IMR-90 (cell line): ENCODE measurements around the gene ANTXR1. TPM values are rescaled to one million over a fixed set of nuclear protein-coding genes. Genes with fewer than 3 reads are reported as not detected.

Experiments
- ATAC-seq: fragments of 200-7000 bp; cut with Tn5 transposase; 2 replicates; pipeline ENCODE4 v1.9.1; 2020; ENCODE audit warnings: low read depth, mild to moderate bottlenecking, moderate library complexity
- BruUV-seq: library from RNA; stranded (reverse); fragments of 400-500 nt; replicated peaks from 2 replicates; lab custom pipeline; 2021; lab: Mats Ljungman, UMichigan
- CTCF ChIA-PET: fragments of 300-600 bp; formaldehyde crosslinking; extraction: SDS; loops from one replicate; lab custom pipeline; 2021; ENCODE audit warnings: antibody characterized with exemption; lab: Yijun Ruan, JAX
- POLR2A ChIA-PET: fragments of 300-600 bp; sonication (Branson Sonifier 250); formaldehyde crosslinking; loops from one replicate; lab custom pipeline; 2022; ENCODE audit warnings: antibody characterized with exemption; ENCODE audit not compliant: unreplicated experiment; lab: Charles Lee
- DNase-seq: peaks from one replicate; pipeline ENCODE4 v3.0.0; 2013
- H2AFZ ChIP-seq: replicated peaks from 2 replicates; pipeline ENCODE3; 2013; ENCODE audit warnings: low read length, mild to moderate bottlenecking; ENCODE audit not compliant: poor library complexity
- H2AK5ac ChIP-seq: 2 replicates; pipeline ENCODE4 v1.6.1; 2013; ENCODE audit warnings: low read depth, low read length, inconsistent platforms
- H2AK9ac ChIP-seq: replicated peaks from 2 replicates; pipeline ENCODE3; 2013; ENCODE audit warnings: mild to moderate bottlenecking, low read depth, low read length, moderate library complexity; ENCODE audit not compliant: poor library complexity
- H2BK120ac ChIP-seq: 2 replicates; pipeline ENCODE4 v1.6.1; 2013; ENCODE audit warnings: low read depth, low read length, inconsistent platforms
- H2BK15ac ChIP-seq: 3 replicates; pipeline ENCODE4 v1.6.1; 2013; ENCODE audit warnings: low read depth, low read length, inconsistent platforms
- H2BK20ac ChIP-seq: 2 replicates; pipeline ENCODE4 v1.6.1; 2013; ENCODE audit warnings: low read depth, mild to moderate bottlenecking, inconsistent platforms, low read length, moderate library complexity
- H2BK5ac ChIP-seq: 2 replicates; pipeline ENCODE4 v1.6.1; 2013; ENCODE audit warnings: mild to moderate bottlenecking, low read depth, low read length, inconsistent platforms; ENCODE audit not compliant: poor library complexity, severe bottlenecking
- H3K14ac ChIP-seq: replicated peaks from 2 replicates; pipeline ENCODE4 v1.6.1; 2013; ENCODE audit warnings: low read depth, low read length, inconsistent platforms
- H3K18ac ChIP-seq: 2 replicates; pipeline ENCODE4 v1.6.1; 2013; ENCODE audit warnings: low read depth, low read length, control low read depth
- H3K23ac ChIP-seq: 2 replicates; pipeline ENCODE4 v1.6.1; 2013; ENCODE audit warnings: low read depth, low read length, inconsistent platforms
- H3K27ac ChIP-seq: 2 replicates; pipeline ENCODE4 v1.5.1; 2013; ENCODE audit warnings: mild to moderate bottlenecking, control low read depth, low read length; ENCODE audit not compliant: insufficient read depth
- H3K27me3 ChIP-seq: 2 replicates; pipeline ENCODE4 v1.6.1; 2013; ENCODE audit warnings: low read length; ENCODE audit not compliant: control insufficient read depth, insufficient read depth
- H3K36me3 ChIP-seq: 2 replicates; pipeline ENCODE4 v1.6.1; 2013; ENCODE audit warnings: low read length, mixed read lengths; ENCODE audit not compliant: control insufficient read depth, insufficient read depth
- H3K4ac ChIP-seq: 2 replicates; pipeline ENCODE4 v1.6.1; 2013; ENCODE audit warnings: low read depth, low read length, inconsistent platforms
- H3K4me1 ChIP-seq: 2 replicates; pipeline ENCODE4 v1.6.1; 2013; ENCODE audit warnings: low read length, mixed read lengths; ENCODE audit not compliant: control insufficient read depth, insufficient read depth
- H3K4me2 ChIP-seq: 2 replicates; pipeline ENCODE4 v1.6.1; 2013; ENCODE audit warnings: low read depth, mild to moderate bottlenecking, control low read depth, low read length, moderate library complexity
- H3K4me3 ChIP-seq: 2 replicates; pipeline ENCODE4 v1.5.1; 2013; ENCODE audit warnings: low read depth, mild to moderate bottlenecking, control low read depth, low read length, moderate library complexity; ENCODE audit not compliant: insufficient read depth
- H3K56ac ChIP-seq: 2 replicates; pipeline ENCODE4 v1.6.1; 2013; ENCODE audit warnings: low read length, inconsistent platforms; ENCODE audit not compliant: insufficient read depth; ENCODE audit errors: extremely low read depth
- H3K79me1 ChIP-seq, 2 experiments: 2 replicates each; pipeline ENCODE4 v1.6.1; 2013; ENCODE audit warnings: low read length in 2 of 2, inconsistent platforms in 1 of 2, low read depth in 1 of 2
- H3K9ac ChIP-seq: 2 replicates; pipeline ENCODE4 v1.6.1; 2013; ENCODE audit warnings: low read depth, low read length, control low read depth
- H3K9me1 ChIP-seq: 2 replicates; pipeline ENCODE4 v1.6.1; 2013; ENCODE audit warnings: low read length, inconsistent platforms; ENCODE audit not compliant: insufficient read depth
- H3K9me3 ChIP-seq: 2 replicates; pipeline ENCODE4 v1.6.1; 2013; ENCODE audit warnings: low read length; ENCODE audit not compliant: control insufficient read depth, insufficient read depth
- H4K20me1 ChIP-seq: 2 replicates; pipeline ENCODE4 v1.6.1; 2013; ENCODE audit warnings: low read length, inconsistent platforms; ENCODE audit not compliant: insufficient read depth
- H4K5ac ChIP-seq: 2 replicates; pipeline ENCODE4 v1.6.1; 2013; ENCODE audit warnings: mild to moderate bottlenecking, low read depth, low read length, control low read depth
- H4K8ac ChIP-seq, 2 experiments: 2 replicates each; pipeline ENCODE4 v1.6.1; 2013; ENCODE audit warnings: low read depth in 2 of 2, low read length in 2 of 2, control low read depth in 1 of 2, inconsistent platforms in 1 of 2
- H4K91ac ChIP-seq: 2 replicates; pipeline ENCODE4 v1.6.1; 2013; ENCODE audit warnings: low read depth, low read length, inconsistent platforms; ENCODE audit not compliant: insufficient read depth
- MAFK ChIP-seq: IDR thresholded peaks from 2 replicates; pipeline ENCODE4 v1.6.1; 2012; ENCODE audit warnings: low read depth, low read length, improper control_type of control experiment
- NFE2L2 ChIP-seq: fragments of 150-350 bp; IDR thresholded peaks from 2 replicates; pipeline ENCODE4 v1.6.1; 2016; ENCODE audit warnings: low read depth, mild to moderate bottlenecking, low read length
- WGBS, 2 experiments: methylation state at CpG; one replicate each; pipeline versions ENCODE4 v1.1.5 to v1.1.7; 2013; ENCODE audit warnings: missing lambda C conversion rate in 2 of 2; ENCODE audit not compliant: insufficient read length in 1 of 2; ENCODE audit errors: extremely low coverage in 2 of 2; 5-methylcytosine and 5-hydroxymethylcytosine counted together
- dilution Hi-C: fragments of 300-500 bp; cut with HindIII; formaldehyde crosslinking; loops from one replicate; pipeline ENCODE4 v1.14.3; 2018; ENCODE audit warnings: low sequenced_read_pairs; ENCODE audit not compliant: unreplicated experiment
- in situ Hi-C: fragments of 300-500 bp; cut with MboI; formaldehyde crosslinking; loops from 3 replicates; pipeline ENCODE4 v1.14.3; 2019; ENCODE audit warnings: low sequenced_read_pairs, inconsistent platforms, mixed read lengths
- intact Hi-C: fragments of 100-400 bp; cut with micrococcal nuclease; formaldehyde crosslinking; loops from 2 replicates; pipeline ENCODE4 v1.10.0; 2022
- polyA plus RNA-seq, 3 experiments: library from polyadenylated mRNA; depleted of rRNA; stranded (reverse); fragments of >200 nt; gene quantifications; 2 replicates each; pipeline ENCODE4 v1.2.3, GENCODE V29; 2012; ENCODE audit warnings: low replicate concordance in 1 of 3
- total RNA-seq: library from RNA; depleted of rRNA; stranded (reverse); fragments of >200 nt; gene quantifications from 2 replicates; pipeline ENCODE4 v1.2.3, GENCODE V29; 2012
- TF ChIP-seq, protein P1 (sequence below): fragments of 150-350 bp; IDR thresholded peaks from 2 replicates; pipeline ENCODE4 v1.6.1; 2016; ENCODE audit warnings: low read depth, mild to moderate bottlenecking, low read length, moderate library complexity, borderline replicate concordance

The ANTXR1 gene
- total and polyA plus RNA-seq, 2 of the 4 experiments (the other 2 are of a cell fraction): 27.2 to 36.9 TPM

DNA sequence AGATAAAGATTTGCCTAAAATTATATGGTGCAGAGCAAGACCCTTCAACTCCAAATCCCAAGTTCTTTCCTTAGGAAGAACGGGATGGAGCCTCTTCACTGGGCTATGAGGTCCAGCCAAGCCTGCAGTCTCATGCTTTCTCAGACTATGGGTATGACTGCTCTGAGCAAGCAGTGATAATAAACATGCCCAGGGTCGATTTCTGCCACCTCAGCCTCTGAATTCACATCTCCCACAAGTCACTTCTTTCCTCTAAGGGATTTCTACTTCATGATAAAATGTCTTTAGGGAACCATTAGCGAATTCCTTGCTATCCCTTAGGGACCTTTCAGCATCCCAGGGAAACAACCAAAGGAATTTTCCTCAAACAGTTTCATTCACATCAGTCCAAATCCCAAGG is 279.3 kb downstream of the ANTXR1 start:
- H2AK5ac ChIP-seq: no peak overlapping the region
- no peaks in the 10 kb centered on the region for H3K9me3 ChIP-seq
- H4K91ac ChIP-seq: peak overlapping the region; percentile 28; the same call in 1 of the 2 replicates
- no TSS peak for BruUV-seq
- H3K36me3 ChIP-seq: no peaks in the 10 kb centered on the region
- no peak overlapping the region for H3K4me3 ChIP-seq
- no peak overlapping the region for H2BK5ac ChIP-seq
- H2BK20ac ChIP-seq: peak overlapping the region; percentile 36; the same call in 1 of the 2 replicates
- no peak overlapping the region for H2AK9ac ChIP-seq
- no peaks in the 10 kb centered on the region for H4K20me1 ChIP-seq
- peak; percentile 46 for DNase-seq
- no peak overlapping the region for H3K18ac ChIP-seq
- TF ChIP-seq MAFK (0 out of 2 replicates have a peak, but pooled peaks have one; percentile 5), NFE2L2 (0 out of 2 replicates have a peak, but pooled peaks have one; percentile 10)
- TF ChIP-seq, protein P1, sequence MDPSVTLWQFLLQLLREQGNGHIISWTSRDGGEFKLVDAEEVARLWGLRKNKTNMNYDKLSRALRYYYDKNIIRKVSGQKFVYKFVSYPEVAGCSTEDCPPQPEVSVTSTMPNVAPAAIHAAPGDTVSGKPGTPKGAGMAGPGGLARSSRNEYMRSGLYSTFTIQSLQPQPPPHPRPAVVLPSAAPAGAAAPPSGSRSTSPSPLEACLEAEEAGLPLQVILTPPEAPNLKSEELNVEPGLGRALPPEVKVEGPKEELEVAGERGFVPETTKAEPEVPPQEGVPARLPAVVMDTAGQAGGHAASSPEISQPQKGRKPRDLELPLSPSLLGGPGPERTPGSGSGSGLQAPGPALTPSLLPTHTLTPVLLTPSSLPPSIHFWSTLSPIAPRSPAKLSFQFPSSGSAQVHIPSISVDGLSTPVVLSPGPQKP: no peak
- peaks cover 10% of the 10 kb centered on the region for H3K4me1 ChIP-seq
- no peak overlapping the region for H3K56ac ChIP-seq
- H3K79me1 ChIP-seq: no peaks in the 10 kb centered on the region
- no peak overlapping the region for H4K5ac ChIP-seq
- no peak overlapping the region for H3K27ac ChIP-seq
- 0 out of 2 replicates have a peak overlapping the region, but pooled peaks have one; percentile 12 for H3K14ac ChIP-seq
- in situ Hi-C loops: no loop called here
- H3K4ac ChIP-seq: no peak overlapping the region
- H3K4me2 ChIP-seq: no peak overlapping the region
- ChIA-PET CTCF (no interaction called here), POLR2A (no interaction called here)
- intact Hi-C loops: no loop called here
- no CpG with 5 or more reads among the region's 3 CpGs for WGBS, 2 experiments
- dilution Hi-C loops: no loop called here
- no peak overlapping the region for H3K9ac ChIP-seq
- H3K9me1 ChIP-seq: peaks cover 14% of the 10 kb centered on the region
- H2AFZ ChIP-seq: no peak overlapping the region
- H2BK15ac ChIP-seq: no peak overlapping the region
- no peak overlapping the region for H2BK120ac ChIP-seq
- ATAC-seq: peak; percentile 51
- no peaks in the 10 kb centered on the region for H3K27me3 ChIP-seq
- H3K23ac ChIP-seq: no peak overlapping the region
- H4K8ac ChIP-seq: peak overlapping the region in 1 of 2 experiments; percentile 34; a peak in 1 of 4 replicates
